DOHH2 (cell line): ENCODE data around the gene NHLRC2.

Experiments
- H3F3A ChIP-seq: fragments of 200-600 bp; sonication (generic), shearing (Covaris generic); 2 replicates; pipeline ENCODE4 v1.6.0; 2016; ENCODE audit warnings: antibody characterized with exemption, mild to moderate bottlenecking; ENCODE audit not compliant: control insufficient read depth, insufficient read depth
- H3K27ac ChIP-seq: fragments of 200-600 bp; sonication (generic); 2 replicates; pipeline ENCODE4 v1.5.1; 2014; ENCODE audit warnings: low read depth, mild to moderate bottlenecking, low read length, moderate library complexity
- H3K27me3 ChIP-seq: fragments of 200-600 bp; sonication (generic); 2 replicates; pipeline ENCODE4 v1.6.1; 2014; ENCODE audit warnings: mild to moderate bottlenecking, low read length, mixed read lengths; ENCODE audit not compliant: control insufficient read depth
- H3K36me3 ChIP-seq: fragments of 200-600 bp; sonication (generic); 2 replicates; pipeline ENCODE4 v1.6.1; 2014; ENCODE audit warnings: mild to moderate bottlenecking, low read length, moderate library complexity, mixed read lengths; ENCODE audit not compliant: control insufficient read depth
- H3K4me1 ChIP-seq: fragments of 200-600 bp; sonication (generic); 2 replicates; pipeline ENCODE4 v1.6.1; 2014; ENCODE audit warnings: mild to moderate bottlenecking, low read length, mixed read lengths; ENCODE audit not compliant: control insufficient read depth
- H3K4me2 ChIP-seq: fragments of 200-600 bp; sonication (generic); 2 replicates; pipeline ENCODE4 v1.6.0; 2014; ENCODE audit warnings: mild to moderate bottlenecking, low read length, moderate library complexity
- H3K4me3 ChIP-seq: fragments of 200-600 bp; sonication (generic); 2 replicates; pipeline ENCODE4 v1.5.1; 2014; ENCODE audit warnings: mild to moderate bottlenecking, low read length, mixed read lengths
- H3K79me2 ChIP-seq: fragments of 200-600 bp; sonication (generic); 2 replicates; pipeline ENCODE4 v1.6.1; 2014; ENCODE audit warnings: mild to moderate bottlenecking, low read length, mixed read lengths; ENCODE audit not compliant: control insufficient read depth
- H3K9me2 ChIP-seq: fragments of 200-600 bp; sonication (generic); replicated peaks from 2 replicates; pipeline ENCODE4 v1.6.1; 2014; ENCODE audit warnings: mild to moderate bottlenecking, low read length, mixed read lengths; ENCODE audit not compliant: control insufficient read depth
- H3K9me3 ChIP-seq: fragments of 200-600 bp; sonication (generic); 2 replicates; pipeline ENCODE4 v1.6.1; 2014; ENCODE audit warnings: antibody characterized with exemption, low read length, mixed read lengths; ENCODE audit not compliant: control insufficient read depth, insufficient read depth
- H4K20me1 ChIP-seq: fragments of 200-600 bp; sonication (generic); 2 replicates; pipeline ENCODE4 v1.6.0; 2014; ENCODE audit warnings: low read depth, mild to moderate bottlenecking, antibody characterized with exemption, low read length, moderate library complexity; ENCODE audit not compliant: control insufficient read depth, insufficient read depth
- EZH2phosphoT487 ChIP-seq: fragments of 200-600 bp; sonication (generic); IDR thresholded peaks from 2 replicates; pipeline ENCODE4 v1.6.1; 2017; ENCODE audit warnings: borderline replicate concordance, mild to moderate bottlenecking, antibody characterized with exemption, low read length, moderate library complexity, mixed read lengths
- TF ChIP-seq, protein P1 (sequence below): fragments of 200-600 bp; sonication (generic); IDR thresholded peaks from one replicate; pipeline ENCODE4 v1.5.1; 2014; ENCODE audit warnings: antibody characterized with exemption, mild to moderate bottlenecking, low read depth, low read length; ENCODE audit not compliant: poor library complexity, severe bottlenecking

Gene NHLRC2

DNA sequence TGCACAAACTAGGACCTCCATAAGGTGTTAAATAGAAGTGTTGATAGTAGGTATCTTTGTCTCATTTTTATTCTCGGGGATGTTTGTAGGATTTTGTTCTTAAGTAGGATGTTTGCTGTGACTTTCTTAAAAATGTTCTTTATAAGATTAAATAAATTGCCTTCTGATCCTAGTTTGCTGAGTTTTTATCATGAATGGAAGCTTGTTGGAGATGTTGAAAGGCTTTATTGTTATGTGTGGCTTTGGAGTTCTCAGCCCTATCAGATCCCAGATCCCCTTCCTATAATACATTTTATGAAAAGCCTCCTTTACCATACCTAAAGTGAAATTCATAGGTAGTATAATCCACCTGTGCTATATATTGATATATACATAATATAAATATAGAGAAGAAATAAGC is 40.1 kb downstream of the NHLRC2 start:
- Histone ChIP-seq H3K9me2 (no peaks in the 10 kb centered on the region), H3K4me1 (no peaks in the 10 kb centered on the region), H3K9me3 (no peaks in the 10 kb centered on the region), H3K36me3 (peaks cover 45% of the 10 kb centered on the region), H3K79me2 (no peaks in the 10 kb centered on the region), H3K27me3 (no peaks in the 10 kb centered on the region), H3K27ac (no peak overlapping the region), H3F3A (no peaks in the 10 kb centered on the region), H4K20me1 (0 out of 2 replicates have a peak, but pooled peaks cover 3% of the 10 kb centered on the region), H3K4me2 (no peak overlapping the region), H3K4me3 (no peak overlapping the region)
- no peak for TF ChIP-seq EZH2phosphoT487
- TF ChIP-seq, protein P1, sequence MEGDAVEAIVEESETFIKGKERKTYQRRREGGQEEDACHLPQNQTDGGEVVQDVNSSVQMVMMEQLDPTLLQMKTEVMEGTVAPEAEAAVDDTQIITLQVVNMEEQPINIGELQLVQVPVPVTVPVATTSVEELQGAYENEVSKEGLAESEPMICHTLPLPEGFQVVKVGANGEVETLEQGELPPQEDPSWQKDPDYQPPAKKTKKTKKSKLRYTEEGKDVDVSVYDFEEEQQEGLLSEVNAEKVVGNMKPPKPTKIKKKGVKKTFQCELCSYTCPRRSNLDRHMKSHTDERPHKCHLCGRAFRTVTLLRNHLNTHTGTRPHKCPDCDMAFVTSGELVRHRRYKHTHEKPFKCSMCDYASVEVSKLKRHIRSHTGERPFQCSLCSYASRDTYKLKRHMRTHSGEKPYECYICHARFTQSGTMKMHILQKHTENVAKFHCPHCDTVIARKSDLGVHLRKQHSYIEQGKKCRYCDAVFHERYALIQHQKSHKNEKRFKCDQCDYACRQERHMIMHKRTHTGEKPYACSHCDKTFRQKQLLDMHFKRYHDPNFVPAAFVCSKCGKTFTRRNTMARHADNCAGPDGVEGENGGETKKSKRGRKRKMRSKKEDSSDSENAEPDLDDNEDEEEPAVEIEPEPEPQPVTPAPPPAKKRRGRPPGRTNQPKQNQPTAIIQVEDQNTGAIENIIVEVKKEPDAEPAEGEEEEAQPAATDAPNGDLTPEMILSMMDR, result no peak

GRCh38 chr10:113895018-113895417 is 40.6 kb downstream of the NHLRC2 start:
- Histone ChIP-seq H3K9me2 (no peaks in the 10 kb centered on the region), H3K27me3 (no peaks in the 10 kb centered on the region), H3K36me3 (peaks cover 41% of the 10 kb centered on the region), H3K4me1 (no peaks in the 10 kb centered on the region), H3K79me2 (no peaks in the 10 kb centered on the region), H3K9me3 (no peaks in the 10 kb centered on the region), H3K4me2 (no peak overlapping the region), H4K20me1 (no peaks in the 10 kb centered on the region), H3K27ac (no peak overlapping the region), H3K4me3 (no peak overlapping the region), H3F3A (no peaks in the 10 kb centered on the region)
- TF ChIP-seq EZH2phosphoT487, result no peak
- TF ChIP-seq, protein P1, result no peak

GRCh38 chr10:113897693-113898618 is 43.5 kb downstream of the NHLRC2 start:
- Histone ChIP-seq H3K79me2 (no peaks in the 10 kb centered on the region), H3K27ac (no peak overlapping the region), H4K20me1 (no peaks in the 10 kb centered on the region), H3K4me1 (no peaks in the 10 kb centered on the region), H3K36me3 (peaks cover 38% of the 10 kb centered on the region), H3K9me2 (no peaks in the 10 kb centered on the region), H3K4me3 (no peak overlapping the region), H3K27me3 (no peaks in the 10 kb centered on the region), H3K4me2 (no peak overlapping the region), H3F3A (no peaks in the 10 kb centered on the region), H3K9me3 (no peaks in the 10 kb centered on the region)
- TF ChIP-seq EZH2phosphoT487, result no peak
- TF ChIP-seq, protein P1, result no peak
